ENCODE results near the gene NR3C2.
A peak's percentile ranks its signal among the peaks of the same experiment; 100 is the strongest.

NR3C2 gene

GRCh38 chr4:148430854-148431253 is 11.4 kb downstream of the NR3C2 start:
- Histone ChIP-seq H3K4me1 (ENCODE audit: control insufficient read depth, insufficient read depth, low read length) (peaks cover 3% of the 10 kb centered on the region), H3K27me3 (ENCODE audit: control insufficient read depth, insufficient read depth, low read length) (no peaks in the 10 kb centered on the region), H3K36me3 (ENCODE audit: control insufficient read depth, insufficient read depth, low read length) (no peaks in the 10 kb centered on the region), H3K9ac (ENCODE audit: low read length) (no peak overlapping the region), H3K27ac (ENCODE audit: low read depth, low read length) (no peak overlapping the region), H3K4me3 (ENCODE audit: low read length) (no peak overlapping the region)

GRCh38 chr4:148429206-148429605 is 13.0 kb downstream of the NR3C2 start:
- Histone ChIP-seq H3K4me1 (ENCODE audit: control insufficient read depth, insufficient read depth, low read length) (peaks cover 3% of the 10 kb centered on the region), H3K9ac (ENCODE audit: low read length) (no peak overlapping the region)

DNA sequence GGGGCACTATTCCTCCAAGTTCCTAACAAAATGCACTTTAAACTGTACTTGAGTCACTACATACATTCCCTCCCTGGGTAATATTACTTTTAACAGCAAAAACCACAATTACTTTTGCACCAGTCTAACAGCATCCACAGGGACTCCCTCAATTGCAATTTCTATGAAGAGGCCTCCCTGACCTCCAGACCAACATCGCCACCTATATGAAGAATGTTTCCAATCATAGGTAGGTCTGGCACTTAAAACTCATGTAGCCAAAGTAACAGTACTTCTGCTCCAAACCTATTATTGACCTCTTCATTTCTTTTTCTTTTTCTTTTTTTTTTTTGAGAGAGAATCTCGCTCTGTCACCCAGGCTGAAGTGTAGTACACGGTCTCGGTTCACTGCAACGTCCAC is 15.6 kb downstream of the NR3C2 start:
- H3K27ac ChIP-seq (ENCODE audit: low read depth, low read length), result no peak overlapping the region
- H3K36me3 ChIP-seq (ENCODE audit: control insufficient read depth, insufficient read depth, low read length), result no peaks in the 10 kb centered on the region
- no peaks in the 10 kb centered on the region for H3K27me3 ChIP-seq (ENCODE audit: control insufficient read depth, insufficient read depth, low read length)
- no peak overlapping the region for H3K4me3 ChIP-seq (ENCODE audit: low read length)
- no peaks in the 10 kb centered on the region for H3K4me1 ChIP-seq (ENCODE audit: control insufficient read depth, insufficient read depth, low read length)
- no peak overlapping the region for H3K9ac ChIP-seq (ENCODE audit: low read length)

More at GRCh38 chr4:148429206-148429605, 13.0 kb downstream of the NR3C2 start:
- Histone ChIP-seq H3K27ac (ENCODE audit: low read depth, low read length) (no peak overlapping the region), H3K27me3 (ENCODE audit: control insufficient read depth, insufficient read depth, low read length) (no peaks in the 10 kb centered on the region), H3K4me3 (ENCODE audit: low read length) (no peak overlapping the region), H3K36me3 (ENCODE audit: control insufficient read depth, insufficient read depth, low read length) (no peaks in the 10 kb centered on the region)

DNA sequence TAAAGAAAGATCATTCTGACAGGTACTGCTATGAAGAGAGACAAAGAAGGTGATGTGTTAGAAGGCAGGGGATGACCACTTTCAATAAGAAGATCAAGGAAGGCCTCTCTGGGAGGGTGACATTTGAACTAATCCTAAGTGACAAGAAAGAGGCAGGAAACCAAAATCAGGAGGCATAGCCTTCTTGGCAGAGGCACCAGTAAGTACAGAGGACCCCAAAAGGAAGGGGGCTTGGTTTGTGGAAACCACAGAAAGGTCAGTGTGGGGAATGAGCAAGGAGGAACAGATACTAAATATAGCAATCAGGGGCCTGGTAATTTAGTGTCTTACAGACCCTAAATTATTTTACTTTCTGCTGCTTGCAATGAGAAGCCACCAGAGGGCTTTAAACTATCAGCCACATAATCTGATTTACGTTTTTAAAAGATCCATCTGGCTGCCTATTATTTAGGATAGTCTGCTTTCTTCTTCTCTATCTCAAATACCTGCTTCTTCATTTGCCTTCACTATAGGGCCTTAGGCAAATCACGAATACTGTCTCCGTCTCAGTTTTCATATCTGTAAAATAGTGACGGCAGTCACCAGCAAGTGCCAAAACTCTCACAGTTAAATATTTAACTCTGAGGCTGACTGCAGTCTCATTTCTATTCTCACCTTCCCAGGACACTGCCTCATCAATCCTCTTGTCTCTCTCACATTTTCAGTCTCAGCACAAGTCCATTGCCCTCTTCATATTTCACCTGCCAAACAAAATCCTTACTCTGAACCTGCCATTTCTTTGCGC is 16.7 kb downstream of the NR3C2 start:
- Histone ChIP-seq H3K27ac (ENCODE audit: low read depth, low read length) (no peak overlapping the region), H3K27me3 (ENCODE audit: control insufficient read depth, insufficient read depth, low read length) (no peaks in the 10 kb centered on the region), H3K9ac (ENCODE audit: low read length) (no peak overlapping the region), H3K36me3 (ENCODE audit: control insufficient read depth, insufficient read depth, low read length) (no peaks in the 10 kb centered on the region), H3K4me1 (ENCODE audit: control insufficient read depth, insufficient read depth, low read length) (no peaks in the 10 kb centered on the region), H3K4me3 (ENCODE audit: low read length) (no peak overlapping the region)

DNA sequence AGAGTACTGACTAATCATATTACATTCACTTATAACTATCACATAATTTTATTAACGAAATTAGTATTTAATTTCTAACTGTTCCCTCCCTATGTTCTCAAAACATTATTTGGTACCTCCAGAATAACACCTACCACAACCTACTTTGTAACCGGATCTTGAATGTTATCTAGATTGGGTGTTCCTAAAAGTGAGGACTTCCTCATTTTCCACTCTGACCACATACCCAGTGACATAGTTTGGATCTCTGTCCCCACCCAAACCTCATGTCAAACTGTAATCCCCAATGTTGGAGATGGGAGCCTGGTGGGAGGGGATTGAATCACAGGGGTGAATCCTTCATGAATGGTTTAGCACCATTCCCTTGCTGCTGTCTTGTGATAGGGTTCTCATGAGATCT is 21.8 kb downstream of the NR3C2 start:
- Histone ChIP-seq H3K27me3 (ENCODE audit: control insufficient read depth, insufficient read depth, low read length) (no peaks in the 10 kb centered on the region), H3K9ac (ENCODE audit: low read length) (no peak overlapping the region), H3K4me1 (ENCODE audit: control insufficient read depth, insufficient read depth, low read length) (no peaks in the 10 kb centered on the region), H3K27ac (ENCODE audit: low read depth, low read length) (no peak overlapping the region), H3K36me3 (ENCODE audit: control insufficient read depth, insufficient read depth, low read length) (no peaks in the 10 kb centered on the region), H3K4me3 (ENCODE audit: low read length) (no peak overlapping the region)

DNA sequence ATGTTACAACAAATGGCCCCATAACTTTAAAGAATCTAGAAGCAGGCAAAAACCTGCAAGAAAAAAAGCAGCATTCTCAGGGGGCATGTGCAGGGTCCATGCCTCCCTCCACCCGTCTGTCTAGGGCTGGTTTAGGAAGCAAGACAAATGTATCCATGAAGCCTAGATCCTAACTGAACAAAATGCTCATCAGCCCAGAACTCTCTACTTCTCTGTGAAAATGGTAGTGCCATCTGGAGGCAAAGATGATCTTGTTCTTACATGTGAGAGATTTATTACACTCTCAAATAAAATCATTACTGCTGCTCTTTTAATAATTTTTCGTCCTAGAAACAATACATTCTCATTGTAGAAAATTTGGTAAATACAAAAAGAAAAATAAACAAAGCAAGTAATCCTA is 26.7 kb downstream of the NR3C2 start:
- Histone ChIP-seq H3K36me3 (ENCODE audit: control insufficient read depth, insufficient read depth, low read length) (no peaks in the 10 kb centered on the region), H3K4me3 (ENCODE audit: low read length) (no peak overlapping the region), H3K9ac (ENCODE audit: low read length) (no peak overlapping the region), H3K4me1 (ENCODE audit: control insufficient read depth, insufficient read depth, low read length) (no peaks in the 10 kb centered on the region), H3K27ac (ENCODE audit: low read depth, low read length) (no peak overlapping the region), H3K27me3 (ENCODE audit: control insufficient read depth, insufficient read depth, low read length) (no peaks in the 10 kb centered on the region)

DNA sequence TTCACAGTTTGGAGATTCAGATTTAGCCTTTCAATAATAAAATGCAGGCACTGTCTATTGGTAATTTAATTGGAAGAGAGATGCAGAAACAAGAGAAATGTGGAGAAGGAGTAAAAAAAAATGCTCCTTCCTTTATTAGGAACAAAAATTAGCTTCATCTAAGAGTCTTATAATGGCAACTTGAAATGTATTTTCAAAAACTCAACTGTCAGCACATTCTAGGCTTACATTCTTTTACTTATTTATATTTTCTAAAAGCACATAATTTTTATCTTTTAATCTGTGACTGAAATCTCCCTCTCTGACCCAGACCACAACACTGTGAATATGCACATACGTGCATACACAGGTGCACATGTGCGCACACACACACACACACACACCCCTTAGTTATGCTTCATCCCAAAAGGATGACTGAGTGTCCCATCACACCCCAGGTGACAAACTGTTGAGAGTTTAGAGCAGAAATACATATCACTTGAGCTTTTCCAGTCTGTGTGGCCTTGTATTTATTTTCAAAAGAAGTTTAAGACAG is 29.7 kb downstream of the NR3C2 start:
- no peaks in the 10 kb centered on the region for H3K27me3 ChIP-seq (ENCODE audit: control insufficient read depth, insufficient read depth, low read length)
- H3K9ac ChIP-seq (ENCODE audit: low read length), result no peak overlapping the region
- no peaks in the 10 kb centered on the region for H3K36me3 ChIP-seq (ENCODE audit: control insufficient read depth, insufficient read depth, low read length)
- no peak overlapping the region for H3K4me3 ChIP-seq (ENCODE audit: low read length)
- no peaks in the 10 kb centered on the region for H3K4me1 ChIP-seq (ENCODE audit: control insufficient read depth, insufficient read depth, low read length)
- H3K27ac ChIP-seq (ENCODE audit: low read depth, low read length), result no peak overlapping the region

- H3K27me3 ChIP-seq (ENCODE audit: control insufficient read depth, insufficient read depth, low read length), result no peaks in the 10 kb centered on the region
- no peak overlapping the region for H3K4me3 ChIP-seq (ENCODE audit: low read length)
- H3K27ac ChIP-seq (ENCODE audit: low read depth, low read length), result no peak overlapping the region
These were observed 36.9 kb downstream of the NR3C2 start for GRCh38 chr4:148405161-148405893.

GRCh38 chr4:148398988-148399387 is 43.2 kb downstream of the NR3C2 start:
- peak overlapping the region; percentile 62 for H3K27ac ChIP-seq (ENCODE audit: low read depth, low read length)
- H3K9ac ChIP-seq (ENCODE audit: low read length), result no peak overlapping the region
- peaks cover 8% of the 10 kb centered on the region for H3K4me1 ChIP-seq (ENCODE audit: control insufficient read depth, insufficient read depth, low read length)
- H3K36me3 ChIP-seq (ENCODE audit: control insufficient read depth, insufficient read depth, low read length), result no peaks in the 10 kb centered on the region
- H3K4me3 ChIP-seq (ENCODE audit: low read length), result no peak overlapping the region
- no peaks in the 10 kb centered on the region for H3K27me3 ChIP-seq (ENCODE audit: control insufficient read depth, insufficient read depth, low read length)

More at GRCh38 chr4:148405161-148405893, 36.9 kb downstream of the NR3C2 start:
- Histone ChIP-seq H3K36me3 (ENCODE audit: control insufficient read depth, insufficient read depth, low read length) (no peaks in the 10 kb centered on the region), H3K4me1 (ENCODE audit: control insufficient read depth, insufficient read depth, low read length) (no peaks in the 10 kb centered on the region), H3K9ac (ENCODE audit: low read length) (no peak overlapping the region)

- Histone ChIP-seq H3K4me1 (ENCODE audit: control insufficient read depth, insufficient read depth, low read length) (peaks cover 8% of the 10 kb centered on the region), H3K27ac (ENCODE audit: low read depth, low read length) (no peak overlapping the region), H3K36me3 (ENCODE audit: control insufficient read depth, insufficient read depth, low read length) (no peaks in the 10 kb centered on the region), H3K9ac (ENCODE audit: low read length) (no peak overlapping the region), H3K4me3 (ENCODE audit: low read length) (no peak overlapping the region), H3K27me3 (ENCODE audit: control insufficient read depth, insufficient read depth, low read length) (no peaks in the 10 kb centered on the region)
These were observed 44.4 kb downstream of the NR3C2 start for GRCh38 chr4:148397771-148398170.

GRCh38 chr4:148396986-148397673 is 45.1 kb downstream of the NR3C2 start:
- no peaks in the 10 kb centered on the region for H3K36me3 ChIP-seq (ENCODE audit: control insufficient read depth, insufficient read depth, low read length)
- H3K4me3 ChIP-seq (ENCODE audit: low read length), result no peak overlapping the region
- no peak overlapping the region for H3K9ac ChIP-seq (ENCODE audit: low read length)
- H3K27me3 ChIP-seq (ENCODE audit: control insufficient read depth, insufficient read depth, low read length), result no peaks in the 10 kb centered on the region
- H3K4me1 ChIP-seq (ENCODE audit: control insufficient read depth, insufficient read depth, low read length), result peaks cover 8% of the 10 kb centered on the region
- H3K27ac ChIP-seq (ENCODE audit: low read depth, low read length), result no peak overlapping the region

DNA sequence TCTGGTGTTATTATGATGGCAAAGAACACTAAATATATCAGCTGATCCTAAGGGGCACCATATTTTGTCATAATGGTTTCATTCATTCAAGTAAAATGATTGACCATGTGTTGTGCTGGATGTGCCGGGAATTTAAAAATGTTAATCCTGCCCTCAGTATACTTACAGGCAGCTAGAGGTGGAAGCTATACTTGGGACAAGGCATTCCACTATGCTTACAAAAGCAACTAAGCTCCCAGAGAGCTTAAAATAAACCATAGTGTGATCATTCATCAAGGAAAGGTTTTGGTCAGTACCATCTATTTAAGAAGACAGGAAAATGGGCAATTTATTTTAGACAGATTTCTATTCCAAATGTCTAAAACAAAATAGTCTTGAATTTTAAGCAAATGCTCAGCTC is 46.4 kb downstream of the NR3C2 start:
- Histone ChIP-seq H3K9ac (ENCODE audit: low read length) (no peak overlapping the region), H3K4me1 (ENCODE audit: control insufficient read depth, insufficient read depth, low read length) (peaks cover 8% of the 10 kb centered on the region), H3K27me3 (ENCODE audit: control insufficient read depth, insufficient read depth, low read length) (no peaks in the 10 kb centered on the region), H3K36me3 (ENCODE audit: control insufficient read depth, insufficient read depth, low read length) (no peaks in the 10 kb centered on the region), H3K27ac (ENCODE audit: low read depth, low read length) (no peak overlapping the region), H3K4me3 (ENCODE audit: low read length) (no peak overlapping the region)

All from rectal smooth muscle tissue (tissue), 1 donor.